Stimulated activated naive CD8-positive, alpha-beta T cell treated with anti-CD3 and anti-CD28 coated beads, Interleukin-15, amount 100 ng/mL, for 72 hours (primary cell): ENCODE results near the gene ARHGAP15.

Experiments
- ATAC-seq: fragments of 150-1000 bp; cut with Tn5 transposase; 2 replicates; pipeline ENCODE4 v1.10.0; 2021; ENCODE audit warnings: mild to moderate bottlenecking, moderate library complexity
- DNase-seq, 2 donors: peaks; one replicate each; pipeline ENCODE4 v3.0.0; 2021 to 2022
- H3K27ac Mint-ChIP-seq, 2 donors: one replicate each; pipeline ENCODE4 v1.8.0; 2022; ENCODE audit warnings: mild to moderate bottlenecking in 2 of 2, mixed read lengths in 2 of 2, moderate library complexity in 2 of 2
- H3K27me3 Mint-ChIP-seq: one replicate; pipeline ENCODE4 v1.8.0; 2022; ENCODE audit warnings: mixed read lengths
- H3K4me1 Mint-ChIP-seq: one replicate; pipeline ENCODE4 v1.8.0; 2022; ENCODE audit warnings: mild to moderate bottlenecking, mixed read lengths
- H3K4me3 Mint-ChIP-seq, 2 donors: one replicate each; pipeline ENCODE4 v1.8.0; 2022; ENCODE audit warnings: mild to moderate bottlenecking in 2 of 2, mixed read lengths in 2 of 2, moderate library complexity in 1 of 2
- H3K9me3 Mint-ChIP-seq, 2 donors: one replicate each; pipeline ENCODE4 v1.8.0; 2022; ENCODE audit warnings: mixed read lengths in 2 of 2

Gene ARHGAP15

DNA sequence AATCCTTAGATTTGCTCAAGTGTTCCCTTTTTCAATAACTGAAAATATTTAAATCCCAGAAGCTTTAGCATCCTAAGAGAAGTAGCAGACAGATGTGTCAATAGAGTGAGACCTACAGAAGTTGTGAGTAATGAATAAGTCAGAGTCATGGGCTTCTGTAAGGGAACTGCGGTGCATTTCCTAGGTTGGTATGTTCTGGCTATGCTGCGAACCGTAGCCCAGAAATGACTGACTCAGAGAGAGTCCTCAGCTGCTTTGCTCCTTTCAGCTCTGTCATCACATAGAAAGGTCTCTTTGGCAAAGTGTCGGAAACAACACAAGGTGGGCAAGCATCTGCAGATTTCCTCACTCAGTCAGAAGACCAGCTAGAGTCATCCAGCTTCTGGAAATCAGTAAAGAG is 297.1 kb downstream of the ARHGAP15 start:
- ATAC-seq (no peak), DNase-seq (no peak)
- Mint-ChIP-seq H3K4me1 (peaks cover 38% of the 10 kb centered on the region), H3K27ac (no peak overlapping the region), H3K4me3 (no peak overlapping the region), H3K9me3 (no peaks in the 10 kb centered on the region), H3K27me3 (no peaks in the 10 kb centered on the region)

DNA sequence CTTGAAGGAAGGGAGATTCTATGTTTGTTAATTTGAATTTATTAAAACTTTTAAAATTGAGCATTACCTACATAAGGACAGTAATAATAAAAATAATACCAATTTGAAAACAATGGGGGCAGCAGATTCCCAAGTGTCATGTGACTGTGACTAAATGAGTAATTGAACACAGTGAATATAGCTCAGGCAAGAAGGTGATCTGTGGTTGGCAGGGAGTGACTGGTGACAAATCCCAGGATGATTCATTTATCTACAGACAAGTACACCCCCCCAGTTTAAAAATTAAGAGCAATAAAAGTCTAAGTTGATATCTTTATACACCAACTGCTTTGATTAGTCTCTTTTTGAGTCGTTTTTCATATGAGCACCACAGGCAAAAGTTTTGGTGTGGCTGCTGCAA is 299.5 kb downstream of the ARHGAP15 start:
- no peak for DNase-seq
- H3K4me1 Mint-ChIP-seq, result peaks cover 15% of the 10 kb centered on the region
- H3K27ac Mint-ChIP-seq, result no peak overlapping the region
- no peaks in the 10 kb centered on the region for H3K27me3 Mint-ChIP-seq
- peak; percentile 81 for ATAC-seq
- no peak overlapping the region for H3K4me3 Mint-ChIP-seq
- H3K9me3 Mint-ChIP-seq, result no peaks in the 10 kb centered on the region

DNA sequence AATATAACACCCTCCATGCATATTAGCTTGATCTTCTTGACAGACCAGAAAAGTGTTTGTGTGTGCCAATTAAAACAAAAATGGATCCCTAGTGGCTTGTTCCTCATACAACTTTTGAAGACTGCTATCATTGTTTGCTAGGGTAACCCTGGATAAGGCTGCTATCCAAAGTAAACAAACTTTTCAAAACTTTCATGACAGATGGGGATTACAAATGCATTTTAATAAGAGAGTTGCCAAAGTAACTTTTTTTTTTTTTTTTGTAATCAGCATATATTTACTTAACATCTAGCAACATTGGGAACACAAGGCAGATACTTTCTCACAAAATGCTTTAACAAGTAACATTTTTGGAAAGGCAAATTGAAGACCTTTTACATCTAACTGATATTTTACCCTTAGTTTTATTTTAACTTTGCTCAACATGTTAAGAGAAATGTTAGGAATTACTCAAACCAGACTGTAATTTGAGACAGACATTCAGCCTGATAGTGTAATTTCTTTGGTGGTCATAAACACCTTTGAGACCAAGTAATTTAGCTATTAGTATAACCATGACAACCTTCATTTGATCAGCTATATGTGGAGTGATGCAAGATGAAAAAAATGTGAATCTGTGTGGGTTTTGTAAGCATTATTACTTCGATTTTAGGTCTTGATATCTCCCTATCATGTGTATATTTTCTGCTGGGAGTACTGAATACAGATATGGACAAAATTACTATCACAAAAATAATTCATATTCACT is 300.9 kb downstream of the ARHGAP15 start:
- no peaks in the 10 kb centered on the region for H3K9me3 Mint-ChIP-seq
- H3K27me3 Mint-ChIP-seq, result no peaks in the 10 kb centered on the region
- H3K27ac Mint-ChIP-seq, result no peak overlapping the region
- DNase-seq (no peak), ATAC-seq (no peak)
- H3K4me1 Mint-ChIP-seq, result peaks cover 18% of the 10 kb centered on the region
- H3K4me3 Mint-ChIP-seq, result no peak overlapping the region

DNA sequence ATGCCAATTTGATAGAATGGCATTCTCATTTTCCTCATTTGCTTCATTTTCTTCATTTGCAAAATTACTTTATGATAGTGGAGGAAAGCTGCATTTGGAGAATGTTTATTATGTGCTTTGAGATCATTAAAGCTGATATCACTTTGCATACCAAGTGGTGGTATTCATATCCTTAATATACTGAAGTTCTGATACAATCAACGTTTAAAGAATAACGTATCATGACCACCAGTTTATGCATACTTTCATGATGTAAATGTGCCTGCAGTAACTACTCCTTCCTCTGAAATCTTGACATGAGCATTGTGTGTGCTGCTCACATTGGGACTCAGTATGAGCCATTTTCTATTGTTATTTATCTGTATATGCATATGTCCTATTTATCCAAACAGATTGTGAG is 302.1 kb downstream of the ARHGAP15 start:
- no peak for ATAC-seq
- H3K9me3 Mint-ChIP-seq, result no peaks in the 10 kb centered on the region
- H3K27ac Mint-ChIP-seq, result no peak overlapping the region

DNA sequence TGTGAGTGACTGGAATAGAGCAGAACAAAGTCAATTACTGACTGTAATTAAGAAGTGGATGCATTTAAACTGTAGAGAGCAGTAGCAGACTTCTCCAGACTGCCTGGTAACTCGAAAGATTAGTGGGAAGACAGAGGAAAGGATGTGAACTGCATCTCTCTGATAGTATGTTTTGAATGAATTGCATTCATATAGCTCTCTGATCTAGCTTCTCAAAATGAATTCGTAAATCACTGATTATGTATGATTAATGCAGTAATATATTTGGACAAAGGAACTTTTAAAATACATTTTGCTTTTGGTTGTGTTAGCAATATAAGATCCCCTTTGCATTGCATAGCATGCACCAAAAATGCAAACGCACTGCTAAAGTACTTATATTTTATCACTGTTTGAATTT is 304.0 kb downstream of the ARHGAP15 start:
- peak overlapping the region in 1 of 2 donors; percentile 5 for H3K27ac Mint-ChIP-seq
- no peaks in the 10 kb centered on the region for H3K27me3 Mint-ChIP-seq
- ATAC-seq, result no peak
- H3K4me3 Mint-ChIP-seq, result no peak overlapping the region
- DNase-seq, result no peak
- H3K4me1 Mint-ChIP-seq, result peaks cover 7% of the 10 kb centered on the region
- H3K9me3 Mint-ChIP-seq, result no peaks in the 10 kb centered on the region

More for the DNA sequence above, 302.1 kb downstream of the ARHGAP15 start:
- no peaks in the 10 kb centered on the region for H3K27me3 Mint-ChIP-seq
- H3K4me1 Mint-ChIP-seq, result peaks cover 18% of the 10 kb centered on the region
- DNase-seq, result no peak
- H3K4me3 Mint-ChIP-seq, result no peak overlapping the region

DNA sequence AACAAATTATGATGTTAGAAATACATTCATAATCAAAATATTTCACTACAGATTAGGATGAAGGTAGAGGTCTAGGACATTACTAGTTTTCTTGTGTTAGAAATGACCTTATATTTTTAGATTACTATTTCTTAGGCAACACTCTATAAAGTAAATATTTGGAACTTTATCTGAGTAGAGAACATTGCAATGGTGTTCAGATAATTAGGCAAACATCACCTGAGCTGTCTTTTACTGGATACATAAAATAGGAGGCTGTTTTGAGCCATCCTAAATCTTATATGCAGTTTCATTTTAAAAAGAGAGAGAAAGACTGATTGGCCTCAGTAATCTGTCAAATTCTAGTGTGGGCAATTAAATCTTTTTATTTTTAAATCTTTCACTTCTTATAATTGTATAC is 304.6 kb downstream of the ARHGAP15 start:
- Mint-ChIP-seq H3K27me3 (no peaks in the 10 kb centered on the region), H3K4me1 (peaks cover 5% of the 10 kb centered on the region), H3K4me3 (no peak overlapping the region), H3K27ac (no peak overlapping the region), H3K9me3 (no peaks in the 10 kb centered on the region)
- ATAC-seq, result no peak
- no peak for DNase-seq

DNA sequence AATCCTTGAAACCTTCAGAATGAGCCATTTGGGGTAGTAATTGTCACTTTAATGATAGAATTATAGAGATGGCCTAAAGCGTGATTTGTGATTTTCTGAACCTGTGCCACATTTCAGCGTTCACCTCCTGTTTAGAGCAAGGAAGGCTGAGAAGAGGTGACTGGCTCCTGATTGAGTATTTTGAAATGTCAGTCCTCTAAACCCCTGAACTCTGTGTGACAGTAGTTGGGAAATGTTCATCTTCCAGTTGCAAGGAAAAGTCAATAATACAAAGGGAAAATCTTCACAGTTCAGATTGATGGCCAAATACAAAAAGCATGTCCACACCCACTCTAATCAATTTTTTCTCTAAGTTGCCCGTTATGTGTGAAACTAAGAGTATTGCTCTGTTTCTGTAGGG is 305.2 kb downstream of the ARHGAP15 start:
- DNase-seq, result no peak
- no peak for ATAC-seq
- H3K27me3 Mint-ChIP-seq, result no peaks in the 10 kb centered on the region
- H3K4me1 Mint-ChIP-seq, result peaks cover 5% of the 10 kb centered on the region
- no peaks in the 10 kb centered on the region for H3K9me3 Mint-ChIP-seq
- H3K27ac Mint-ChIP-seq, result no peak overlapping the region
- no peak overlapping the region for H3K4me3 Mint-ChIP-seq

DNA sequence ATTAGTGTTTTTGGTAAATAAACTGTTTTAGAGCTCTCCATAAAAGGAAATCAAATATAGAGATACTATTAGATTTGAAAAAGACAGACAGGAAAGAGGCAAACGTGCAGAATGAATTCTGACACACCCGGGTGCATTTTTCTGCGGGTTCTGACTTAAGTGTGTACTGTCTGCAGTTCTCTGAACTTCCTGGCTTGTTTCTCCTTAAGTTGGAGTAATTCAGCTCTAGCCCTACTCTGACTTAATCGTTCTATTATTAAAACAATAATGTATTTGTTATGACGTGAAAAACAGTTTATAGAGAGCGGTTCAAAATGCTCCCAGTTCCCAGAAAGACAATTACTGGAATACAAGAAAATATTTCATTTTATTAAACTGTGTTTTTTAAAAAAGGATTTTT is 305.9 kb downstream of the ARHGAP15 start:
- Mint-ChIP-seq H3K4me1 (peaks cover 5% of the 10 kb centered on the region), H3K27ac (no peak overlapping the region), H3K9me3 (no peaks in the 10 kb centered on the region), H3K27me3 (no peaks in the 10 kb centered on the region), H3K4me3 (no peak overlapping the region)
- no peak for ATAC-seq
- no peak for DNase-seq

DNA sequence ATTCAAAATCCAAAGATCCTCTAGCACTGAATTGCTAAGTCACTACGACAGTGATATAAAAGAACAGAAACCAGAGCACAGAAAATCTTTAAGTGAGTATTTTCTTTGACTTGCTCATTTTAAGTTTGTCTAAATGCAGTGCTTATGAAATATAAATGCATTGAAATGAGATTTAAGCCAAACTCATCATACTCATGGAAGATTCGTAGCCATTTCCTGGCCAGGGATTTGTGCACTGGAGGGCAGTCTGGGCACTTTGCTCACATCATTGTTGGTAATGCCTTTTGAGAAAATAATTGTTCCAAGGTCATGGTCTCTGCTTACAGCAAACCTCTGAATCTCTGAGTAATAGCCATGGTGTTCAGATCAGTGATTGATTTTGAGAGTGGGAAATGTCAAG is 307.7 kb downstream of the ARHGAP15 start:
- Mint-ChIP-seq H3K9me3 (no peaks in the 10 kb centered on the region), H3K4me1 (peaks cover 11% of the 10 kb centered on the region), H3K4me3 (no peak overlapping the region), H3K27ac (no peak overlapping the region), H3K27me3 (no peaks in the 10 kb centered on the region)
- ATAC-seq, result no peak
- no peak for DNase-seq

DNA sequence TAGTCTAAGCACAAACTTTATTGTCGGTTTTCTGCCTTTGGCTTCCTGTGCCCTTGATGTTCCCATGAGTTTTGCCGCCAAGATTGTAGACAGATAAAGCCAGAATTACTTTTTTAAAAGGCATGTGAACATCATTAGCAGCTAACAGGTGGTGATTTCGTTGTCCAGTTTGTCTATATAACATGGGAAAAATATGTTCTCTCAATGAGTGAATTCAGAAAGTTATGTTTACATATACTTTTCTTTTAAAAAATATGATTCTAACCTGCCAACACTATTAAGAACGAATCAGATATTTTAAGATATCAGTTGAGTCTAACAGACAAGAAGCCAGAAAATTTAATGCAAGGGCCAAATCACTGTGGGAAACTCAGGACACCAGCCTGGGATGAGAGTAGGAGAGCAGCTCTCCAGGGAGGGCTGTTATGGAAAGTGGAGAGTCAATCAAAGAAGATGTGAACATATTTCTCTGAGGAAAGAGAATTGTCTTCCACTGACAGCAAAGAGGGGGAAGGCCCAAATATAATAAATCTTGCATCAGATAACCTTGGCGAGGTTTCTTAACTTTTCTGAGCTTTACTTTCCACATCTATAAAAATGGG is 311.3 kb downstream of the ARHGAP15 start:
- Mint-ChIP-seq H3K4me3 (no peak overlapping the region), H3K4me1 (peaks cover 7% of the 10 kb centered on the region), H3K27me3 (no peaks in the 10 kb centered on the region), H3K9me3 (no peaks in the 10 kb centered on the region), H3K27ac (no peak overlapping the region)
- no peak for DNase-seq
- ATAC-seq, result no peak

DNA sequence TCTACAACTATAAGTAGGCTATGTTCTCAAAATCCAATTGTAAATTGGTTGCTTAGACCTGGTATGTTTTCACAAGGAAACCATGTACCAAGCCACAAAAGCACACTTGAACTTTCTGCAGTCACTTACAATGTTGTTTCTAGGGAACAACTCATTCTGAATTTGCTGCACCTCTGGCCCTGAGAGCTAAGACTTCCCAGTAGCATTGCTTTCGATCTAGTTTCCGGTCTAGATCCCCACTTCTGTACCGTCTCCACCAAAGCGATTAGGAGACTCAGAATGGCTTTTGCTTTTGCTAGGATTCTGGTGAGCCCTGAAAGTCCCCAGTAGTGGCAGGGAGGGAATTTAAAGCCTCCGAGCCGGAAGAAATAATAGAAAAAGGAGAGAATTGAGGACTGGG is 313.0 kb downstream of the ARHGAP15 start:
- no peak for ATAC-seq
- Mint-ChIP-seq H3K27ac (no peak overlapping the region), H3K27me3 (no peaks in the 10 kb centered on the region), H3K4me1 (peaks cover 7% of the 10 kb centered on the region), H3K4me3 (no peak overlapping the region), H3K9me3 (no peaks in the 10 kb centered on the region)
- DNase-seq, result no peak

DNA sequence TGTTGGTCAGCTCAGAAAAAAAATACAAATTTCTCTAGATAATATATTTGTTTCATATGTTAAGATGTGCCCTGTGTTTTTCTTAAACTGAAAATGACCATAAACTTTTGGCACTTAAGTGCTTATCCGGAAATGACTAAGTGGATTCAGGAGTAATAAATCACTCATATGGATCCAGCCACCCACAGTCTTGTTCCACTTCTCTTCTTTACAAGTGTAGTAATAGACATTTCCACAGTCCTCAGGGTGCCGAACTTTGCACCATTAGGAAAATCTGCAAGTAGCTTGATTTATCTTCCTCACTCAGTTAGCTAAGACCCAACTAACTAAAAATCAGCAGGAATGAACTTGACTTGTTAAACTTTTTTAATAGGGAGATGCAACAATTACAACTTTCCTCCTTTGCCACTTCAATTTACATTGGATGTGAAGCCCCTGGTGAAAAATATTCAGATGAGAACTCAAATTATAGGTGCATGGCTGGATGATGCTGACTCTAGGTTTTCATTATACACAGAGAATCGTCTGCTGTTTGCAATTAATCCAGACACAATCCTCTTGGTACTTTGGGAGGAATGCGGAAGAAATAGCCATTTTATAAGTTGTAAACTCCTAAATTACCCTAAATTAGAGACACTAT is 322.5 kb downstream of the ARHGAP15 start:
- Mint-ChIP-seq H3K9me3 (peaks cover 0 to 4% of the 10 kb centered on the region in 2 donors), H3K27ac (no peak overlapping the region), H3K27me3 (no peaks in the 10 kb centered on the region), H3K4me3 (no peak overlapping the region), H3K4me1 (peaks cover 47% of the 10 kb centered on the region)
- ATAC-seq (peak; percentile 72), DNase-seq (no peak)

DNA sequence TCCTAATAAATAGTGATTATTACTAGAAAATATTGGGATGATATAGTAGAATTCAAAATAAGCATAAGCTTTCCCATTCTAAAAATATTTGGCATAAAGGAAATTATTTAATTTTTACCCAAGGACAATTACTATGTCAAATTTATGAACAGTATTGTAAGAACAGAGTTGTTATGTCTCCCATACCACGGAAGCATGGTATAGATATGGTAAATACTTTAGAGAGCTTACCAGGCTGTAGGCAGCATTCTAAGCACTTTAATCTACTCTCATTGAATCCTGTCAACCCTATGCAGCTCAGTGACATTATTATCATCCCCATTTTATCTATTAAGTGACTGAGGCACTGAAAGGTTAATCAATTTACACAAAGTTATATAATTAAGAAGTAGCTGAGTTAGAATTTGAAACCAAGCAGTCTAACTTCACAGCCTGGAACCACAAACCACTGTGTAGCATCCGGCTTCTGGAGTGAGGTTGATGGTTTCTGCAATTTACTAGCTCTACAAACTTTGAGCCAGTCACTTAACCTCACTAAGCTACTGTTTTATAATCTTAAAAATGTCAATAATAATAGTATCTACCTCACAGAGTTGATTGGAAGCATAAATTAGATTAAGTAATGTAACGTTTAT is 323.7 kb downstream of the ARHGAP15 start:
- H3K4me1 Mint-ChIP-seq, result peaks cover 47% of the 10 kb centered on the region
- no peak overlapping the region for H3K27ac Mint-ChIP-seq
- DNase-seq (peak; percentile 26 to 44), ATAC-seq (peak; percentile 99)
- peaks cover 0 to 1% of the 10 kb centered on the region in 2 donors for H3K9me3 Mint-ChIP-seq
- H3K27me3 Mint-ChIP-seq, result no peaks in the 10 kb centered on the region
- H3K4me3 Mint-ChIP-seq, result peak overlapping the region in 1 of 2 donors; percentile 1

DNA sequence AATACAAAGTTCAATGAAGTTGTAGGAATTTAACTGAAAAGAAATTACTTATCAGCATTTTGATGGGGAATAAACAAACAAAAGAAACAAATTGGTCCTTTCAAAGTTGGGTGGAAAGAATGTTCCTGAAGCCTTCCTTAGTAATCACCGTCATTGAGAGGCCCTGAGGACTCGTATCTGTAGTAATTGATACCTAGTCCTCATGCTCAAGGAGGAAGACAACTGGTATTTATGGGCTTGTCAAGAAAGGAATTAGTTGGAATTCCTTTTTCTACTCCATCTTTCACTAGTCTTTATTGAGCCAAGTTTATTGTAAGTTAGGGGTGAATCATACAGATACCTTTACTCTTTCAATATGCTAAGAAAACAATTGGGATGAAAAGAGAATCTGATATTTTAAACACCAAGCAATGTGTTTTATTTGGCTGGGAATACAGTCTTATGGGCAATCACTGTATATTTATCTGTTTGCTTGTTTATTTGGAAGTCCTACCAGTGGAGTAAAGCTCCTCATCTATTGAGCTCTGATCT is 324.8 kb downstream of the ARHGAP15 start:
- H3K4me3 Mint-ChIP-seq, result no peak overlapping the region
- H3K4me1 Mint-ChIP-seq, result peaks cover 48% of the 10 kb centered on the region
- no peak overlapping the region for H3K27ac Mint-ChIP-seq
- DNase-seq (no peak), ATAC-seq (no peak)
- H3K9me3 Mint-ChIP-seq, result no peaks in the 10 kb centered on the region
- no peaks in the 10 kb centered on the region for H3K27me3 Mint-ChIP-seq

DNA sequence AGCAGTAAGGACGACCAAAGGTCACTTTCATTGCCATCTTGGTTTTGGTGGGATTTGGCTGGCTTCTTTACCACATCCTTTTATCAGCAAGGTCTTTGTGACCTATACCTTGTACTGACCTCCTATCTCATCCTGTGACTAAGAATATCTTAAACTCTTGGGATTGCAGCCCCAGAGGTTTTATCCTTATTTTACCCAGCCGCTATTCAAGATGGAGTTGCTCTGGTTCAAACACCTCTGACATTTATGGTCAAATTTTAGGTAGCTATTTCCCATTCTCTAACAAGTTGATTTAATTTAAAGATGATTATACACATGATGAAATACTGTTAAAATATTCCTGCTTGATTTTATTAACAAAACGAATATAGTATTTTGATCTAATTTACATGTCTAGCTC is 326.1 kb downstream of the ARHGAP15 start:
- no peak for ATAC-seq
- Mint-ChIP-seq H3K4me3 (no peak overlapping the region), H3K27me3 (no peaks in the 10 kb centered on the region), H3K4me1 (peaks cover 43% of the 10 kb centered on the region), H3K9me3 (no peaks in the 10 kb centered on the region), H3K27ac (no peak overlapping the region)
- no peak for DNase-seq
